Loucy (cell line): ENCODE data around the gene PACSIN2.

ENCODE experiments used
- H2AFZ ChIP-seq: fragments of 200-600 bp; sonication (generic); 2 replicates; pipeline ENCODE4 v1.6.0; 2016; ENCODE audit warnings: antibody characterized with exemption, mild to moderate bottlenecking, low read length, moderate library complexity
- H3F3A ChIP-seq: fragments of 200-600 bp; 2 replicates; pipeline ENCODE4 v1.6.0; 2016; ENCODE audit warnings: antibody characterized with exemption, low read depth, mild to moderate bottlenecking
- H3K27me3 ChIP-seq: fragments of 200-600 bp; sonication (generic); 2 replicates; pipeline ENCODE4 v1.6.1; 2014; ENCODE audit warnings: low read length, mild to moderate bottlenecking; ENCODE audit not compliant: insufficient read depth, poor library complexity, severe bottlenecking
- H3K36me3 ChIP-seq: fragments of 200-600 bp; sonication (generic); 2 replicates; pipeline ENCODE4 v1.6.1; 2016; ENCODE audit warnings: low read length; ENCODE audit not compliant: insufficient read depth
- H3K4me1 ChIP-seq: fragments of 200-600 bp; sonication (generic); 2 replicates; pipeline ENCODE4 v1.5.1; 2014; ENCODE audit warnings: low read length, mild to moderate bottlenecking; ENCODE audit not compliant: insufficient read depth, poor library complexity, severe bottlenecking
- H3K4me2 ChIP-seq: fragments of 200-600 bp; sonication (generic); 2 replicates; pipeline ENCODE4 v1.6.0; 2014; ENCODE audit warnings: antibody characterized with exemption, low read length, low read depth, mild to moderate bottlenecking; ENCODE audit not compliant: poor library complexity, severe bottlenecking
- H3K4me3 ChIP-seq: fragments of 200-600 bp; sonication (generic); 2 replicates; pipeline ENCODE4 v1.5.1; 2014; ENCODE audit warnings: low read length, mild to moderate bottlenecking, mixed read lengths; ENCODE audit not compliant: poor library complexity, severe bottlenecking
- H3K79me2 ChIP-seq: fragments of 200-600 bp; sonication (generic); 2 replicates; pipeline ENCODE4 v1.6.1; 2014; ENCODE audit warnings: low read length; ENCODE audit not compliant: insufficient read depth
- H3K9ac ChIP-seq: fragments of 200-600 bp; sonication (generic); 2 replicates; pipeline ENCODE4 v1.6.0; 2014; ENCODE audit warnings: mild to moderate bottlenecking, low read depth, low read length, moderate library complexity; ENCODE audit not compliant: poor library complexity, severe bottlenecking
- H3K9me2 ChIP-seq: fragments of 200-600 bp; sonication (generic); replicated peaks from 2 replicates; pipeline ENCODE4 v1.6.1; 2016; ENCODE audit warnings: low read depth, low read length, mixed read lengths
- H3K9me3 ChIP-seq: fragments of 200-600 bp; sonication (generic); 2 replicates; pipeline ENCODE4 v1.6.1; 2014; ENCODE audit warnings: mild to moderate bottlenecking, antibody characterized with exemption, low read length, low read depth; ENCODE audit not compliant: insufficient read depth
- H4K20me1 ChIP-seq: fragments of 200-600 bp; sonication (generic); 2 replicates; pipeline ENCODE4 v1.6.0; 2014; ENCODE audit warnings: antibody characterized with exemption, low read length, mild to moderate bottlenecking; ENCODE audit not compliant: insufficient read depth, poor library complexity, severe bottlenecking
- CTCF ChIP-seq: fragments of 200-600 bp; sonication (generic); conservative IDR thresholded peaks from 2 replicates; pipeline ENCODE4 v1.5.1; 2014; ENCODE audit warnings: mild to moderate bottlenecking, antibody characterized with exemption, low read length
- EZH2phosphoT487 ChIP-seq: fragments of 200-600 bp; IDR thresholded peaks from 2 replicates; pipeline ENCODE4 v1.6.1; 2018; ENCODE audit warnings: antibody characterized with exemption, mild to moderate bottlenecking, moderate library complexity, borderline replicate concordance

PACSIN2 gene

GRCh38 chr22:42893371-42894150 is 121.4 kb downstream of the PACSIN2 start:
- Histone ChIP-seq H3K4me2 (no peak overlapping the region), H3K27me3 (no peaks in the 10 kb centered on the region), H3K9me2 (no peaks in the 10 kb centered on the region), H3F3A (peaks cover 3% of the 10 kb centered on the region; the same call in 1 of the 2 replicates), H3K4me3 (no peak overlapping the region), H3K9me3 (no peaks in the 10 kb centered on the region), H3K36me3 (peaks cover 44% of the 10 kb centered on the region; the same call in 1 of the 2 replicates), H4K20me1 (peaks cover 10% of the 10 kb centered on the region), H2AFZ (no peak overlapping the region), H3K79me2 (peaks cover 15% of the 10 kb centered on the region; the same call in 1 of the 2 replicates), H3K9ac (no peak overlapping the region), H3K4me1 (peaks cover 10% of the 10 kb centered on the region)
- TF ChIP-seq CTCF (no peak), EZH2phosphoT487 (no peak)

GRCh38 chr22:42892571-42893316 is 122.2 kb downstream of the PACSIN2 start:
- no peak overlapping the region for H3K4me2 ChIP-seq

GRCh38 chr22:42892156-42892555 is 122.8 kb downstream of the PACSIN2 start:
- H3K36me3 ChIP-seq = peaks cover 58% of the 10 kb centered on the region; the same call in 1 of the 2 replicates
- H3K4me1 ChIP-seq = peaks cover 10% of the 10 kb centered on the region
- H3K9me2 ChIP-seq = no peaks in the 10 kb centered on the region
- H3K27me3 ChIP-seq = no peaks in the 10 kb centered on the region
- H3K9ac ChIP-seq = no peak overlapping the region
- TF ChIP-seq CTCF = no peak
- no peak for TF ChIP-seq EZH2phosphoT487
- no peak overlapping the region for H3K4me3 ChIP-seq
- no peak overlapping the region for H3K4me2 ChIP-seq
- H3K79me2 ChIP-seq = peaks cover 8% of the 10 kb centered on the region; the same call in 1 of the 2 replicates
- H2AFZ ChIP-seq = no peak overlapping the region
- peaks cover 3% of the 10 kb centered on the region; the same call in 1 of the 2 replicates for H3F3A ChIP-seq
- no peaks in the 10 kb centered on the region for H3K9me3 ChIP-seq
- peaks cover 10% of the 10 kb centered on the region for H4K20me1 ChIP-seq

More at GRCh38 chr22:42892571-42893316, 122.2 kb downstream of the PACSIN2 start:
- H3K4me3 ChIP-seq = no peak overlapping the region
- peaks cover 10% of the 10 kb centered on the region for H4K20me1 ChIP-seq
- H3K79me2 ChIP-seq = peaks cover 12% of the 10 kb centered on the region; the same call in 1 of the 2 replicates
- TF ChIP-seq EZH2phosphoT487 (no peak), CTCF (no peak)
- no peak overlapping the region for H2AFZ ChIP-seq
- peaks cover 3% of the 10 kb centered on the region; the same call in 1 of the 2 replicates for H3F3A ChIP-seq
- no peak overlapping the region for H3K9ac ChIP-seq
- no peaks in the 10 kb centered on the region for H3K9me2 ChIP-seq
- no peaks in the 10 kb centered on the region for H3K9me3 ChIP-seq
- H3K4me1 ChIP-seq = peaks cover 10% of the 10 kb centered on the region
- no peaks in the 10 kb centered on the region for H3K27me3 ChIP-seq
- H3K36me3 ChIP-seq = peaks cover 53% of the 10 kb centered on the region; the same call in 1 of the 2 replicates
